GM18867 (cell line): ENCODE measurements around the gene RTP1.
"Not testable (repeated sequence)": the region's sequence is repeated elsewhere in the genome, so short reads cannot be mapped to it uniquely, and the experiment has no call there.

Experiments used
- ATAC-seq: cut with Tn5 transposase; IDR thresholded peaks from one replicate; pipeline ENCODE4 v1.9.1; 2021; ENCODE audit warnings: mild to moderate bottlenecking, moderate library complexity; ENCODE audit not compliant: unreplicated experiment

Gene RTP1, protein sequence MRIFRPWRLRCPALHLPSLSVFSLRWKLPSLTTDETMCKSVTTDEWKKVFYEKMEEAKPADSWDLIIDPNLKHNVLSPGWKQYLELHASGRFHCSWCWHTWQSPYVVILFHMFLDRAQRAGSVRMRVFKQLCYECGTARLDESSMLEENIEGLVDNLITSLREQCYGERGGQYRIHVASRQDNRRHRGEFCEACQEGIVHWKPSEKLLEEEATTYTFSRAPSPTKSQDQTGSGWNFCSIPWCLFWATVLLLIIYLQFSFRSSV

DNA sequence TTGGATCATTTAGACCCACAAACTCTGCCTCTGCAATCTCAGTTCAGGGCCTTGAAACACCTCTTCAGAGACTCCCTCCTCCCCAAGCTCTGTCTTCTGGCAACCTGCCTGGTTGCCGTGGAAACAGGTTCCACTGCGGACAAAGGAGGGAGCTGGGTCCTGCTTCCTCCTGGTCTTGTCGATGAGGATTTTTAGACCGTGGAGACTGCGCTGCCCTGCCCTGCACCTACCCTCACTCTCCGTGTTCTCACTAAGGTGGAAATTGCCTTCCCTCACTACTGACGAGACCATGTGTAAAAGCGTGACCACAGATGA lies at the start of gene RTP1:
TSS of gene RTP1 (plus strand) at position 152 of the 315 bp plus-strand sequence. CDS start at position 182, 30 bp downstream.
- ATAC-seq, result no peak

DNA sequence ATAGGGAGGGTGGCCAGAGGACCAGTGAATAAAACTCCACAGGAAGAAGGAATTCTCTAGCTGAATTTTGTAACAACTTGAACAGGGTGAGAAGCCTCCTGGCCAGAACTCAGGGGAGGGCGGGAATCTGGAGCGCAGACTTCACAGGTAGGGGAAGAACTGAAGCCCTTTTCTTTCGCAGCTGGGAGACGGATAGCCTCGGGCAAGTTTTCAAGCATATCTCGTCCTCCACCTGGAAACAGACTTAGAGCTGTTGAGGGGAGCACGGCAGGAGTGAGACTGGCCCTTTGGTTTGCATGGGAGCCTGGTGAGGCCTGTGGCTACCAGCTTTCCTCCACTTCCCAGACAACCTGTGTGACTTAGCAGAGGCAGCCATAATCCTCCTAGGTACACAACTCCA lies 47.1 kb upstream of the RTP1 start:
- ATAC-seq, result no peak

DNA sequence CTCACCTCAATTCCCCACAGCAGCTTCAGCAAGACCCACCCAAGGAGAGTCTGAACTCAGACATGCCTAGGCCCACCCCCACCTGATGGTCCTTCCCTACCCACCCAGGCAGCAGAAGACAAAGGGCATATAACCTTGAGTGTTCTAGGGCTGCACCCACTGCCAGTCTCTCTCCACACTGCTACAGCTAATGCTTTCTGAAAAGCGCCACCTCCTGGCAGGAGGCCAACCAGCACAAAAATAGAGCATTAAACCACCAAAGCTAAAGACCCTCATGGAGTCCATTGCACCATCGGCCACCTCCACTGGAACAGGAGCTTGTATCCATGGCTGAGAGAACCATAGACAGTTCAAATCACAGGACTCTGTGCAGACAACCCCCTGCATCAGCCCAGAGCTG lies 46.7 kb upstream of the RTP1 start:
- ATAC-seq, result no peak

DNA sequence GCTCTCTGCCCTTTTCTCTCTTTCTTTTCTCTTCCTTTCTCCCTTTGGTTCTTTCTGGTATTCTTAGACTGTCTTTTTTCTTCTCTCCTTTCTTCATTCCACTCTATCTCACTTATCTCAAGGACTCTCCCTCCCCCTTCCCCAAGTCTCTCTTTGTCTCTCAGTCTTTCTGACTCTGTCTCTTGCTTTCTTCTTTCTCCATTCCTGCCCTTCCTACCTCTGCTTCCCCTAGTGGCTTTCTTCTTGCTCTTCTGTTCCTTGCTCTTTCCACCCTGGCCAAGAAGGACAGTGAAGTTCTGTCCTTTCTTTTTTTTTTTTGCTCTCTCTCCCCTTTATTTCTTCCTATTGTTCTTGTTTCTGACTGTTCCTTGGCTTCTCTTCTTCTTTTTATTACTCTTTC lies 35.7 kb upstream of the RTP1 start:
- ATAC-seq, result no peak

DNA sequence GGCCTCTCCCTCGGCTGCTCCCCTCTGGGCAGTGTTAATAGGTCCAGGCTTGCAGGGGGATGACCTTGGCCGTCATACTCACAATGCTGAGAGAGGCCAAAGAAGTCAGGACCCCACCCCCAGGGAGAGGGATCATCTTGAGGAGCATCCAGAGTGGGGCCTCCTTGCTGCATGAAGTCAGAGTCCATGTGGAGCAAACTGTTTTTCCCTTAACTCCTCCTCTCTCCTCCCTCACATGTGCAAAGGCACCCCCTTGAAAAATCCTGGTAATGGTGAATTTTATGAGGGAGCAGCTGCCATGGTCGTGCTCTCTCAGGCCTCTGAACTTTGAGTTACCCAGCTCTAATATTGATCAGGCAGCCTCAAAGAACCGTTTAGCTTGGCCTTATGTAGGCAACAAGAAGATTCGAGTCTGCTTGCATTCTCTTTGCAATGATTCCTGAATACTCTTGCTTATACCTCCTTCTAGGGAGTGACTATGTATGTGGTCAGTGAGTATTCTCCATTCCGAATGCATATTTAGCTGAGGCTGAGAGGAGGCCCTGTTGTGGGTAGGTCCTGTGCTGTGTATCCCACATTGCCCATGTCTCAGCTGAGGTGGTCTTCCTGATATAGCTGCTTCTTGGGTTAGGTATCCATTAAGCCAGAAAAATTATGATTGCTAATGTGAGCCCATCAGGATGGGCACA lies 34.9 kb upstream of the RTP1 start:
- no peak for ATAC-seq

DNA sequence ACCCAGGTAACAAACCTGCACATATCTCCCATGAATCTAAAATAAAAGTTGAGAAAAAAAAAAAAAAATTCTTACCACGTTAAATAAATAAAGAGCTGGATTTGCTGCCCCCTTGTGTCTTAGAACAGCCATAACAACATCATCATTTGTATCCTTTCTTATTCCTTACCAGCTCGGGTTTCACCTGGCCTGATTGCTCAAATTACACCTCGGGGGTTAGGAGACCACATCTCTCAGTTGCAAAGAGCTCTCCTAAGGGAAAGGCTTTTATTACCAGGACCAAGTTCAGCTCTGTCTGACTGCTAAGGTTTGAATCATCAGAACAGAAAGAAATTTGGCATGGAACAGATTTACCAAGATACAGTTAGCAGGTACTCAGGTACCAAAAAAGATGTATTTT lies 32.1 kb upstream of the RTP1 start:
- no peak for ATAC-seq

DNA sequence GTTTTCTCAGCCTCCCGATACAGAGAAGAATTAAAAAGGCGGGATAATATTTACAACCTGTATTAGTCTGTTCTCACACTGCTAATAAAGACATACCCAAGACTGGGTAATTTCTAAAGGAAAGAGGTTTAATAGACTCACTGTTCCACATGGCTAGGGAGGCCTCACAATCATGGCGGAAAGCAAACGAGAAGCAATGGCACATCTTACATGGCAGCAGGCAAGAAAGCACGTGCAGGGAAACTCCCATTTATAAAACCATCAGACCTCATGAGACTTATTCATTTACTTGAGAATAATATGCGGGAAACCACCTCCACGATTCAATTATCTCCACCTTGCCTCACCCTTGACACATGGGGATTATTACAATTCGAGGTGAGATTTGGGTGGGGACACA lies 30.5 kb upstream of the RTP1 start:
- no peak for ATAC-seq

DNA sequence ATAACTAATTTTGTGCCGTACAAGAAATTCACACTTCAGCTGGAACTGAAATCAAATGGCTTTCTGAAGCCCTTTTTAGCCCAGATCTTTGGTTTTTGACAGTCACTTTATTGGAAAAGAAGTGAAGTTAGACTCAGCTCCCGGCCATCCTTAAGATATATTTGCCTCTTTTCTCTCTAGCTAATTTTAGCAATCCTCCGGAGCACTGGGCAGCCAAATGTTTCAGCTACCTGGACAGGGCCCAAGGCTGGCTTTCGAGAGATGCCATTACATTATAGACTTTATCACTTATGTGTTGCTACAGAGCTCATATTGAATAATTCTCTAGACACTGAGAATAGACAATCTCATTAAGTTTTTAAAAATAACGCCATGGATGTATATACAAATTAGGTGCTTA lies 29.5 kb upstream of the RTP1 start:
- no peak for ATAC-seq

DNA sequence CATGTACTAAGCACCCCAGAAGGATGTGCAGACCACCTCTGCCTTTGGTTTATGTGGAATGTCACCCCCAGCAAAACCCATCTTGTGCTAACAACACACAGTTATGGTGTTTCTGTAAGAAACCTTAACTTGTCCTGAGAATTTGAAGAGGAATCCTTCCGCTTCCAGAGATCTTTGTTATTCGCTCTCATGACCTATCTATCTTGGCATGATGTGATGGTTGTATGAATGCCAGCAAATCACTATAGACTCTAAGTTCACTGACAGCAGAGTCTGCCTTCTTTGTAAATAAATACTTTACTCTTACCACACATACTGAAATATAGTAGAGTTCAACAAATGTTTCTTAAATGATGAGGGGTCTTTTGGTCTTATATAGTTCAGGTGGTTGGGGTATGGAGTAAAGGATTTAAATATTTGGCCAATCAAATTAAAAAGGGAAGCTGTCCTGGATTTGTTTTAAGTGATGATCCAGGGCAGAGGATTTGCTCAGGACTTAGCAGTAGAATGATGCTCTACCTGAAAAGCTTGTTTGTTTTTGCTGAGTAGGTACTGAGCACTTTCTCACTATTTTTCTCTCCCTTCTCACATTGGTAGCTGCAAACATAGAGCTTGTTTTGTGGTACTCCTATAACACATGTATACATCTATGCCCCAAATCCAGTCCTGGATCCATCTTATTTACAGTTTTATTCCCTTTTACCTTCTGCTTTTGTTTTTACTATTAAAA lies 27.9 kb upstream of the RTP1 start:
- no peak for ATAC-seq

DNA sequence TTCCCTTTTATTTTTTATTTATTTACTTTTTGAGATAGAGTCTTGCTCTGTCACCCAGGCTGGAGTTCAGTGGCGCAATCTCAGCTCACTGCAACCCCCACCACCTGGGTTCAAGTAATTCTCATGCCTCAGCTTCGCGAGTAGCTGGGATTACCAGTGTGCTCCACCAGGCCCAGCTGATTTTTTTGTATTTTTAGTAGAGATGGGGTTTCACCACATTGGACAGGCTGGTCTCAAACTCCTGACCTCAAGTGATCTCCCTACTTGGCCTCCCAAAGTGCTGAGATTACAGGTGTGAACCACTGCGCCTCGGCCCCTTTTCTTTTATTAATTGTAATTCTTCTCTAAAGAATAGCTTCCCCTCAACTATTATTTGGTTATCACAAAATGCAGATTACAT lies 26.4 kb upstream of the RTP1 start:
- not testable (repeated sequence) for ATAC-seq

DNA sequence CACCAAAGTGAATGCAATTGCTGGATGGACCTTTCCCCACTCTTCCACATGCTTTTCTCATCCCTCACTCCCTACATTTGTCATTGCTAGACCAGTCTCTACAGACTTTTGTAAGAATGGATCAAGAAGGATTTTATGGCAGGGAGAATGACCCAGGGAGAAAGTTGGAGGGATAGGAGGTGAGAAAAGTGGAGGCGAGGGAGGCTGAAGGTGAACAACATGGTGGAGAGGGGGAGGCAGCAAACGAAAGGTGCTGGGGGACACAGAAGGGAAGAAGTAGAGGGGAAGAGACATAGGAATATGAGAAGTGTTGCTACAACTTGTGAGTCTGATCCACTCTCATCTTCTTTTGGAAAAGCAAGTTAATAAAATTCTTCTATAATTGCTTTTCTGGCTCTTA lies 24.4 kb upstream of the RTP1 start:
- no peak for ATAC-seq

DNA sequence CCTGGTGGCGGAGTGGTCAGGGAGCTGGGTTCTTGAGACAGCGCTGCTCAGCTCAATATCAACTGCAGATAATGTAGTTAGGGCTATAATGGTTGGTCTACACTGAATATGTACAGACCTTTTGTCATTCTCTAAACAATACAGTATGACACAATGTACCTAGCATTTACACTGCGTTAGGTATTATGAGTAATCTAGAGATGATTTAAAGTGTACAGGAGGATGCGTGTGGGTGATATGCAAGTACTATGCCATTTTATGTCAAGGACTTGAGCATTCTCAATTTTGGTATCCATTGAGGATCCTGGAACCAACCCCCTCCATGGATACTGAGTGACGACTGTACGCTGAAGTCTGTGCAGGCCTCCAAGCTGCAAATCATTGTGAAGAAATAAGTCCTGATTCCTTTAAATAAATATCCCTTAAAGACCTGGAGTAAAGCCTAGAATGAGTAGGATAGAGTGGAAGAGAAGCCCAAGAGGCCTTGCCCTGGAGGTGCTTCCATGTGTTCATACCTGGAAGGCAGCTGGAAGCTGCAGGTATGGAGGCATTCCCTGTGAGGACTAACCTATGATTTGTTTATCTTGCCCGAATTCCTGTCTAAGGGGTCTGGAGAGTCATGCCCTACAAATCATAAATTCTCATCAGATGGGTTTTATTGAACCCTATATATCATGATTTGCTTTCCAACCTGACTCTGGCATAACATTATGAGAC lies 15.7 kb upstream of the RTP1 start:
- ATAC-seq, result no peak

DNA sequence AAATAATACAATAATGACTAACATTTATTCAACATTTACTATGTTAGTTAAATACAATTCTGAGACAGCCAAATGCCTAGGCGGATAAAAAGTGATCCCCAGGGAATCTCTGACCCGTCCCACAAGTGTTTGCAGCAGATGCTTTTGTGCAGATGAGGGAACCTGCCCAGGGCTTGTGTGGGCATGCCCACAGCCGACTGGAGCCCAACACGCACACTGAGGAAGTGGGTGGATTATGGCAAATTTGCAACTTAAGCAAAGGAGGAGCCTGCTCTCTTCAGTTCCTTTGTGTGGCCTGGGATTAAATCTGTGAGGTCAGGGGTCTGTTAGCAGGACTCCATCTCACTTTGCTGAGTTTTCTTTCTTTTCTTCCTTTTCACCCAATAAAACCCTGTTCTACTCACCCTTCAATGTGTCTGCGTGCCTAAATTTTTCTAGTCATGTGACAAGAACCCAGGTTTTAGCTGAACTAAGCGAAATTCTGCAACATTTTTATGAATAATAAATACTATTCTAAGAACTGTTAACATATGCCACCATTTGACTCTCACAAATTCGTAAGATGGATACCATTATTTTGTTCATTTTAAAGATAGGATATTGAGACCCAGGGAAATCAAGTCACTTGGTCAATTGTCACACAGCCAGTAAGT lies 13.9 kb upstream of the RTP1 start:
- ATAC-seq, result peak; percentile 41

DNA sequence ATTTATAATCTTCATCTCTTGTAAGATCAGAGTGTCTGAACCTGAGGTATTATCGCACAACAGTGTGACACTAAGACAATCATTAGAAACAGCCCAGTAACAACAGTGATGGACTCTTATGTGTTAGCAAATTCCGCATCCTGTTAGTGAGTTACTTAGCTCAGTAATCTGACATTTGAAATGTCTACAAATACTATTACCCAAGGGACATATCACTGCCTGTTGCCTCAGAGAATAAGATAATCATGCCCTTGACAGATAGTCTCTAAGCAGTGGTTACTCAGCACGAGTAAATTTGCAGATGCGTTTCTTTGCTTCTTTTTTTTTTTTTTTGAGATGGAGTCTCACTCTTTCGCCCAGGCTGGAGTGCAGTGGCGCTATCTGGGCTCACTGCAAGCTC lies 13.4 kb upstream of the RTP1 start:
- ATAC-seq, result no peak

DNA sequence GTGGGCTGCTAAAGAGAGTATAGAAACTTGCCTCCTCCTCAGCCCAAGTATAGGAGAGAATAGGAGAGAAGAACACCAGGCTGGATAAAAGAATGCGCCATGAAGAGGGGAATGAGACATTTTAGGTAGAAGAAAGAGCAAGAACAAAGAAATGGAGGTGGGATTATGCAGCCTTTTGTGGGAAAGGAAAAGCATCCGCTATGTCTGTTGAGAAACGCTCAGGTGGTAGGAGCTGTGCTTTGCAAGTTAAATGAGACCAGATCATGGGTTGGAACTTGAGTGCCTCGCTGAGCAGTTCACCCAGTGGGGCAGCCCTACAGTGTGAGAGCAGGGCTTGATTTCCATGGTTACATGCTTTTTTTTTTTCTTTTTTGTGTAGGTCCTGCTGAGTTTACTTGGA lies 11.5 kb upstream of the RTP1 start:
- no peak for ATAC-seq

DNA sequence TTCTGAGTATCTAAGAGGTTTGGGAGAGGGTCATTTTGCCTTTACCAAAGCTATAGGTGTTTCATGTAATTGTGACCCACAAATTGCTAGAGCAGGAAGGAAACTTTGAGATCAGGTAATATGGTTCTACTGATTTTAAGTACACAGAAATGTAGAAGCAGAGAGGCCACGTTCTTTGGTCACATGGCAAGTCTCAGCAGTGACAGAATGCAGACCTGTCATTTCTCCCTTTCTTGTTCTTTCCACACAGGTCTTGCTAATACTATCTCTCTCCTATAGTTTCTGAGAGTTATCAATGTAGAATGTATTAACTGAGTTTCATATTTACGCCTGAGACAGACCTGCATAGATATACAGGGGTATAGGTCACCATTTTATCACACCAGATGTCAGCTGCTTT lies 10.9 kb upstream of the RTP1 start:
- ATAC-seq, result peak; percentile 41

DNA sequence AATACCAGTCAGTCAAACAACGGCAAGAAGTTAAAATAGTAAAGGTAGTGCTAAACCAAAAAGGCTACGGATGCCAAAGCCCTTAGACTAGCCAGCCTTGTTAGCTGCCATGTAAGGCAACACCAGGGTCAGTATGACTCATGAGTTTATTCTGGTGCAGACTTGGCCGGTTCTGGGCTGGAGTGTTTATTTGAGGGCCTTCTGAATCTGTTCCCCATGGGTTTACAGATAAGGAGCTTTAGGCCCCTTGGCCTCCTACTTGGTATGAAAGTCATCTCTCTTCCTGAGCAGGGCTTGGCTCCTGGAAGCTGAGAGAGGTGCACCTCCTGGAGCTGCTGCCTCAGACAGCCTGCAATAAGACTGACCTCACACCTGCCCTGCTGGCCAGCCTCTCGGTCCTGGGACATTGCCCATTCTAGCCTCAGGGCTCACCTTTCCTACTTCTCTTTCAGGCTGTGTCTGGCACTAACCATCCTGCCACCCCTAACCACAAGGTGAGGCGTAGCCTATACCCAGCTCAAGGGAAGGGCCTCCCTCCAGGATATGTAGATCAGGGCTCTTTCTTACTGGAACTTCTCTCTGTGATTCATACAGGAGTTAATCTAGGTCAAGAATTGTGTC lies 10.4 kb upstream of the RTP1 start:
- ATAC-seq, result peak; percentile 54

DNA sequence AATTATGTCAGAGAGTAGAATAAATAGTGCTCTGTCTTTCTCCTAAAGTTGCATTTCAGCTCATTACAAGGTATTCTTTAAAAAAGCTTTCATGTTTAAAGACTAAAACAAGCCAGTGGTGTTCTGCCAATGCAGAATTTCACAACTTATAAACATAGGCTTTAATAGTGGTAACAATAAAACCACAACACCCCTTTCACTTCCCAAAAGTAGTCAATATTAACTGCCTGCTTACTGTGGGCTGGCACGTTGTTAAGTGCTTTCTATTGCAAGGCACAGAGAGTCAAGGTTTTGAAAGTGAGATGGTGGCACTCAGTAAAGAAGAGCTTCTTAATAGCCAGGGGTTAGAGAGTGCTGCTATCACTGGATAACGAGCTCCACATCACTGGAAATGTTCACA lies 8.4 kb upstream of the RTP1 start:
- ATAC-seq, result peak; percentile 41

DNA sequence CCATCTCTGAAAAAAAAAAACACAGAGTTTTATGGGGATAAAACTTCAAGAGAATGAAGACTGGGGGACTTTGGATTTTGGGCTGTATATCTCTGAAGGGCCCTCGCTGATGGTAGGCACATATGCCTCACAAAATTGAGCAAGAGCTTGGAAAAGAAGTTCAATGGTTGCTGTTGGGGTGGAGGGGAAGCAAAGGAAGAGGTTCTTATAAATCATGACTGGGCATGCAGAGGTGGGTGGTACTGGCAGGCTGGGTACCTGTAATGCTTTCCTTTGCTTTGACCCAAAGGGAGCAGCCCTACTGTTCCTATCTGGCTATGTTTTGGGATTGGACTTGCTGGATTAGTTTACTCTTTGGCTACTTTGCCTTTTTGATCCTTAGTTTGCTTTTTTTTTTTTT lies 6.0 kb upstream of the RTP1 start:
- ATAC-seq, result no peak

DNA sequence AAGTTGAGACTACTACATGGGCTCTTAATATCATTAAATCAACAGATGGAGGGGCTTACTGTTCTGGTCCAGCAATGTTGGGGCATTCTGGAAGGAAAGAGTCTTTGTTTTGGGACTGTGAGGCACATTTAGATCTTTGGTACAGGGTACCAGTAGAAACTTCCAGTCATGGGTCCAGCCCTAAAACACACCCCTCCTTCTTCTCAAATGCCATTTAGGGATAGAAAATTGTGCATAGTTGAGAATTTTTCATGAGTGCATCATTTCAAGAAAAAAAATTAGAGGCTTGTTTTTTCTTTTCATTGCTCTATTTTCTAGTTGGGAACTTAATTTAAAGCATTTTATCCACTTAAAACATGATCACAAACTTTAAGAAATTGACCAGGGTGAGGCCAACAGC lies 4.1 kb upstream of the RTP1 start:
- ATAC-seq, result no peak
